HL-60/S4 treated with retinoic acid at 250 ng/mL for 4 days and 3 days (cell line): ENCODE results near the gene CADM2.

Experiments used
- in situ Hi-C: fragments of 300-500 bp; cut with MboI; formaldehyde crosslinking; loops from 2 replicates; pipeline ENCODE4 v1.7.0; 2022; ENCODE audit warnings: low sequenced_read_pairs

Gene CADM2

DNA sequence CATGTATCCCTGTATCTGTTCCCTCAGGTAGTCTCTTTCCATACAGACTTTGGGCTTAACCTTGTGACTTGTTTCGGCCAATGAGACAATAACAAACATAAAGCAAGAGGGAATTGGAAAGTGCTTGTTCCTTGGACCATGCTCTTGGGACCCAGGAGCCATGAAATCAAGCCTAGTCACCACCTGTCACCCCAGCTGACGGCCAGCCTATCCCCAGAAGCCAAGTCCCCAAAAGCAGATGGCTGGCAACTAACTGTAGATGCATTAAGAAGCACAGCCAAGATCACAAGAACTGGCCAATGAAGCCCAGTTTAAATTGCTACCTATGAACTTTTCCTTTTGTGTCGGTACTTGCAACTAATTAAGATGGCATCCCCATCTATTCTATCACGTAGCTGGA is 822.0 kb downstream of the CADM2 start:
- in situ Hi-C loops = no loop called here

DNA sequence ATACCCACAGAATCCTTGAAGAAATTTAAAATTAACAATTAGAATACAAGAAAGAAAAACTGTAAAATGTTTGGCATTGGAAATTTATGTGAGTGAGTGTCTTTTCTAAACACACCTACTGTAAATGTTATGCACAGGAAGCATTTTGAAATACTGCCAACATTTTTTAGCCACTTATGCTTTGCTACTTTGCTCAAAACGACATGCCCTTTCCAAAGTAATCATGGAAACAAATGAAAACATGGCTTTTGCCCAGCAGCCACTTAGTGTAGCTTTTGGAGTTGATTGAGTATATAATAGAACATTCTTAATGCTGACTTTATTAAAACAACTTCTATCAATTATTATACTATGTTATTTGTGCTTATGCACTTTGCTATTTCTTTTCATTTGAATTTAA is 823.0 kb downstream of the CADM2 start:
- in situ Hi-C loops = no loop called here

DNA sequence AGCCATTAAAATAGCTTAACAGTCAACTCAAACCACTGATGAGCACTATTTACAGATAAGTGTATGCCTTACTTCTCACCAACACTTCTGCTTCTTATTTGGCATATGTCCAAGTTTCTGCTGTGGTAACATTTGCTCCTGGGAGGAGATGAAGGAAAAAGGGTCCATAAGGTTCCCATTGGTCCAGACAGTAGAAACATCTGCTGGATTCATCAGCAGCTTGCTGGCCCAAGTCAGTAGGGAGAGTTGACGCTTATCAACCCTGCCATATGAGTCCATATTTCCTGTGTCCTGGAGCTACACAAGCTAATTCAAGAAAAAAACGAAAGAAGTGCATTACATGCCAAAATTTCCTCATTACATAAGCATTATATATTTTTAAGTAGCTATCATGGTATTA is 824.5 kb downstream of the CADM2 start:
- in situ Hi-C loops = no loop called here

DNA sequence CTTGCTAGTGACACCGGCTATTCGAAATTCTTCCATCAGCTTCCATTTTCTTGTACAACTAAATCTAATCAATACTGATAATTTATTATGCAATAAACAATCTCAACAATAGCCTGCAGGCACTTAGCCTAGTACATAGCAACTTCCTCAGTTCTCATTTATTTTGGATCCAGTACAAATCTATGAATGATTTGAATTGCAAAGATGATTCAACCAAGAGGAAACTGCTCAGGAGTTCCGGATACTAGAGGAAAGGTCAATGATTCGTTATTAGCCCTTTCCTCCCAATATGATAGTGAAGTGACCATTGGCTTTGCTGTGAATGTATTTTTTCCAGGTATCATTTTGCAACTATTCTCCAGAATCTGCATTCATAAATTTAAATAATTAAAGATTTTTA is 827.0 kb downstream of the CADM2 start:
- in situ Hi-C loops = no loop called here

DNA sequence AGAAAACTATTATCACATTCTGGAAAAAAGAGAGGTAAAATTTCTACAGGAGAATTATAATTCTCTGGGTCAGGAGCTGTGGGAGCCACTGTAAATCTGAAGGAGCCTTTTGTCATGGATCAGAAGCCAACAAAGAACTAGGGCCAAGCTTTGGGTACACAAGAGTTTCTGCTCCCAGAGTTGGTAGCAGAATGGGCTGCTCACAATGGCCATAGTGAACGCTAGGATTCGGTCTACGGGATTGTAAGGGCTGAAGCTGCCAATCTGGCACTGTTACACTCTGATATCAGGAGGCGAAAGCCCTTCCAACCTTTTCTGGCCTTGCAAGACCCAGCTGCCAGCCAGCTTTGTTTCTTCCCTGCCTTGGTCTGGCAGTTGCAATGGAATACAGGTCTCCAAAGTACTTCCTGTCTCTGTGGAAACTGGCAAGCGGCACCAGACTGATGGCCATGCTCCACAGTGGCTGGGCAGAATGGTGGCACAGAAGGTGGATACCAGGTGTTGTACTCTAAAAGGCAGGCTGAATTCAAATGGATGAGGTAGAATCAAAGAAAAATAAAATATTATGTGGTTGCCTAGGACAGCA is 831.7 kb downstream of the CADM2 start:
- in situ Hi-C loops = no loop called here

DNA sequence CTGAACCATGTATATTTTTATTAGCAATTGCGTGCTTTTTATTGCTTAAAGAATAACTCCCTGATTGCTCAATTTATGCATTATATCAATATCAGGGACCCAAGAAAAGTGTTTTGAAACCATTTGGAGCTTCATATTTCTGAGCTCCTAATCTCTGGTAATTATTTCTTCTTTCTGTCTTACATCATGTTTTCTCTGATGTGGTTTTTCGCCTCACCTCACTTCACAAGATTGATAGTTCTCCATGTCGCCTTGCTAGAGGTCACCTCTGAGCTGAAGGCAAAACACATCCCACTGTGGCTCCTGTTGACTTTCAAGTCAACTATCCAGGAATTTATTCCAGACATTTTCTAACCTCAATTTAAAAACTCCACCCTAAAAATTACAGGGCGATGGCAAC is 837.4 kb downstream of the CADM2 start:
- in situ Hi-C loops = no loop called here

DNA sequence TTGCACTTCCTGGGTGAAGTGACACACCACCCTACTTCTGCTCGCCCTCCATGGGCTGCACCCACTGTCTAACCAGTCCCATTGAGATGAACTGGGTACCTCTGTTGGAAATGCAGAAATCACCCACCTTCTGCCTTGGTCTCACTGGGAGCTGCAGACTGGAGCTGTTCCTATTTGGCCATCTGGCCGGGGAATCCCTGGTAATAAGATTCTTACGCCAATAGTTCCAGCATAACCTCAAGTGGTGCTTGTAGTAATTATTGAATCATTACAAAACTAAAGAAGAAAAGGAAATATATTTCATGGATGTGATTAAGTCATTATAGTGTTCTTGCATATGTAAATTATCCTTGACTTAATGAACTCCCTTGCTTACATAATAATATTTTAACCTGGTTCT is 841.9 kb downstream of the CADM2 start:
- in situ Hi-C loops = no loop called here

DNA sequence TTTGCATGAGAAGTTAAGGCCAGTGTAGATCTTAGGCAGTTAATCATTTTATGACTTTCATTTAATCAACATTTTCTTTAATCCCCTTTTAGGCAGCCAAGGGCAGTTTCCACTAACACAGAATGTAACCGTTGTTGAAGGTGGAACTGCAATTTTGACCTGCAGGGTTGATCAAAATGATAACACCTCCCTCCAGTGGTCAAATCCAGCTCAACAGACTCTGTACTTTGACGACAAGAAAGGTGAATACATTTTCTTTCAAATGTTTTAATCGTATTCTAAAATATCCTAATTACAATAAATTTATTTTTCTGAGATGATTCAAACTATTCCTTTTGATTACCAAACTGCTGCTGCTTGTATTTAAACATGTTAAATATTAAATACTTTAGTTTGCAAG is 843.2 kb downstream of the CADM2 start:
- in situ Hi-C loops = no loop called here

DNA sequence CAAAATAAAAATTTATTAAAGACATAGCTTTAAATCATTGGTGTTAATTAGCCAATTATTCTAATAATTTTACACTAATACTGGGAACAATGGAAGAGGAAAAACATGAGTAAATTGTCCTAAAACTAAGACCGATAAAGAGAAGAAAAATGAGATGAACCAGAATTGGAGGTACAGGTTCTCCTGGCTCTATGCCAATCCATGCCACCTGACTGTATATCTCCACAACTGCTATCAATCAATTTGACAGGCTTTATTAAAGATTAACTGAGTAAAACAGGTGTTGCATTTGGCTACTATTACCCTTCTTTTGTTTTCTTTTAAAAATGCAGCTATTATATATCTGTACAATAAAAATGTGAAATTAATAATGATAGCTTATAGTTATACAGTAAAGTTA is 850.0 kb downstream of the CADM2 start:
- in situ Hi-C loops = no loop called here

DNA sequence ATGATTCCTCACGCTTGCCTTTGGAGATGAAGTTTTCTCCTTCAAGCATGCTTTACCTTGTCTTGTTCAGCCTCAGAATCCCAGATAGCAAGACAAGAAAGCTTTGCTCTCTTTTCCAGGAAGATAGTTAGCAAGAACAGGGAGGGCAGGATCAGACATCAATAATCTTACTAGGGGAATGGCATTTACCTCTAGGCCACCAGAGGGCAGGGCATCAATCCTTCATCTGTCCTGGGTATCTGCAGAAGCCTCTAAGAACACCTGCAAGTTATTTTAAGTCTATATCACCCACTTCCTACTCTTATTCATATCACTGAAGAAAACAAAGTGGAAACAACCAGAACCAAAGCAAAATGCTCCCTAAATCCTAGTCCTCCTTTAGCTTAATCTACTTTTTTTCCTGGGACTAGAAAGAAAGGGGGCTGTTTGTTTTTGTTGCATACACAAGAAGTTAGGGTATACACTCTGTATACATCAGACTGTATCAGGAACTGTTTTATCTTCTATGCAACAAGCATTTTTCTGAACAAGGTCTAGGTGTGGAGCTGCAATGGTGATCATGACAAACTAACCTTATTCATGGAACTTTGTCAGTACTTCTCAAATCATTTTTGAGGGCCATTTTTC is 862.5 kb downstream of the CADM2 start:
- in situ Hi-C loops = no loop called here

DNA sequence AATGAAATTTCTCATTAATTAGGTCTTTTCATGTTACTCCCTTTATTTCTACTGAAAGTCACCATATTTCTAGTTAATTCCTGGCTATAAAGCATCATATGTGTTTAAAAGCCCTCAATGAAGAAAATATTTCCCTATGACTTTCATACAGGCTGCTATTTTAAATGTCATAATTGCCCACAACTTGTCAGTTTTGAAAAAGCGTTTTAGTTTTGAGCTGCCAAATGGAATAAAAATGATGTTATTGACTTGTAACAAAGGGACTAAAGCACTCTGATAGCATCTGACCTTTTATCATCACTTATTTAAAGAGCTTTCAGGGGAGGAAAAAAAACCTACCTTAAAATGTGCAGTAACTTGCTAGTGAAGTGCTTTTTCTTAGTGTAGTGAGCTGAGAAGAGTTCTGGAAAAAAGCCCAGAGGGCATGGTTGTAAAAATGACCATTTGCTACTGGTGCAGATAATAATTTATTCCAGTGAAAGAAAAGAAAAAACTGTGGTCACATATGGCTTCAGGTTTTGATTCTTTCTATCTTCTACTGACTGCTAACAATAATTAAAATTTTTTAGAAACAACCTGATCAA is 877.2 kb downstream of the CADM2 start:
- in situ Hi-C loops = no loop called here

DNA sequence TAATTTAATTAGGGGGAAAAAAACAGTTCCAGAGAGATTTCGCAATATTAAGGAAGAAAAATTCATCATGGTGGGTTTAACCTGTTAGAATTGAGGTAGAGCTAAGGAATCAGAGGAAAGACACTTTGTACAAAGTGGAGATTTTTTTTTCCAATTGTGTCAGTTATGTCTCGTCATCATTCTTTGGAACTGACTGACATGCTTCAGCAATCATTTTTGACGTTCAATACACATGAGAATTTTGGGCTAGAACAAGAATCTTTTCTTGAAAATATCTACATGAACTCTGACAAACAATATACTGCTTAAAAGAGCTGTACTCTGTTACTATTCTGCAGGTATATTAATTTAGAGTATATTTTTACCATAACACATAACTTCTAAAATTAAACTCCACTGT is 878.6 kb downstream of the CADM2 start:
- in situ Hi-C loops = no loop called here

DNA sequence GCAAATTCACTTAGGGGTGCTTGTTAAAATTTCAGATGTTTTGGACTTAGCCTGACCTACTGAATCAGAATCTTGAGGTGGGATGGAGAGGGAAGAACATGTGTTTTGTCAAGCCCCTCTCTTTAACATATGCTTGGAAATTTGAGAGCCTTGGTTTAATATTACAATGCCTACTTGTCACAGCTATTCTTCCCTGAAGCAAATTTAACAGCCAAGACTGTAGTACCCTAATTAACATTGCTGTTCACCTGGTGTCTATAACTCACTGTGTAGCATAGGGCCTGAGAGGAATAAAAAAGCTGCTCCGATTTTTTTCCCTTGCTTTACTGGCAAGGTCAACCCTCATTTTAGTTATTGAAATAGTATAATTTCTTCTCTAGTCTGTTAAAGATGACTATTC is 880.1 kb downstream of the CADM2 start:
- in situ Hi-C loops = no loop called here

DNA sequence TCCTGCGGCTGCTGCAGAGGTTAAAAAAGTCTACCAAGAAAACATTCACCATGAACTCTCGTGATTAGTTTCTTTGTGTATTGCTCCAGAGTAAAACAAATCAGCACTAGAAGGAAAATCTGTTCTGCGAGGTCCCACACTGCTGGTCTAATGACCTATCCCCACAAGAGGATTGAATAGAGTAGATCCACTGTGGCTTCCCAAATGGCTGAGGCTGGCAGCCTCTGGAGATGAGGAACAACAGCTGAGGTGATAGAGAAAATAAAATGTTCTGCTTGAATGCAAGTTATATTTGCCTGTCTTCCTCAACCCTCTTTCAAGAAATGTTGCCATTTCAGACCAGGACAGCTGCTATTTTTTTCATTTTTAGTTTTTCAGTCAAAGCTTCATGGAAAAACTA is 883.3 kb downstream of the CADM2 start:
- in situ Hi-C loops = no loop called here

DNA sequence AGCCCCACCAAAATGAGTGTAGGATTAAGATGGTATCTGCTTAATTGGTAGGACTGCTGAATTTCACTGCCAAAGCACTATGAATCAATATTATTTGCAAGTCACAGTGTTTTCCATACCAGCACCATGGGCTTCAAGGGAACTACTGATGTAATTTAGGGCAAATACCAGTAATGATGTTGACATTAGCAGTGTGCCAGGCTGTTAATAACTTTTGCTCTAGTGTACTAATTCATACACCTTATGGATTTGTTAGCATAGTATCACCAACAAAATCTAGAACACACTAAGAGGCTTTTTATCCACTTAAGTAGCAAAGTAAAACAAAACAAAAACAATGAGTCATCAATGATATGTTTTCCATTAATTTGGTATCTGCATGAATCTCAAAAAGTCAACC is 888.2 kb downstream of the CADM2 start:
- in situ Hi-C loops = no loop called here

DNA sequence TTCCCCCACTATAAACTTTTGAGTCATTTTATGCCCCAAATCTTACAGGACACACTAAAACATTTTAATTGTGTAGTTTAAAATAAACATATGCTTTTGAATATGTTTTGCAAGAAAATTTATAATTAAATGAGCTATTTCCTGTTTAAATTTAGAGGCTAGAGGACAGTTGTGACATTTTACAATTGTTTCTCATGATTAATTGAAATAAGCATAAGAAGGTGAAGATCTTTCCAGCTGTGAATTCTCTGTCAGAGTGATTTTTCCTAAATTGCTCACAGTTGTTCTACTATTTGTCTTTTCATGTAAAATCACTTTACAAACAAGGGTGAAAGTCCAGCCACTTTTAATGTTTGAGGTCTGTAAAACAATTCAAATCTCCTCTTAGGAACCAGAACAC is 892.3 kb downstream of the CADM2 start:
- in situ Hi-C loops = no loop called here

DNA sequence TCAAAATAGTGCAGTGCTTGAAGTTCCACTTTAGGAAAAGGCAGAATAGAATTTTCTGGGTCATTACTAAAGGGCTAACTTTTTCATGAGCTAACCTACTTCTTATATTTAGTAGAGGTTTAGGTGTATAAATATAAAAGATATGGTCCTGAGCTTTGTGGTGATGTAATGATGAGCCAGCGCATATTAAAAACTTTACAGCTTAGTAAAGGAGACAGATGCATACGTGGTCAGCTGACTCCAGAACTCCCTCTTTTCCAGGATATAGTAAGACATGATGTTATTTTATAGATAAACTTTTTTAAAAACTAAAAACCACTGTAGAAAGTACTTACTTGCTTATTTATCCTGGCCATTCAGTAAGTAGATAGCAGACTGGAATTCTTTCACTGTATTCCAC is 895.0 kb downstream of the CADM2 start:
- in situ Hi-C loops = no loop called here

DNA sequence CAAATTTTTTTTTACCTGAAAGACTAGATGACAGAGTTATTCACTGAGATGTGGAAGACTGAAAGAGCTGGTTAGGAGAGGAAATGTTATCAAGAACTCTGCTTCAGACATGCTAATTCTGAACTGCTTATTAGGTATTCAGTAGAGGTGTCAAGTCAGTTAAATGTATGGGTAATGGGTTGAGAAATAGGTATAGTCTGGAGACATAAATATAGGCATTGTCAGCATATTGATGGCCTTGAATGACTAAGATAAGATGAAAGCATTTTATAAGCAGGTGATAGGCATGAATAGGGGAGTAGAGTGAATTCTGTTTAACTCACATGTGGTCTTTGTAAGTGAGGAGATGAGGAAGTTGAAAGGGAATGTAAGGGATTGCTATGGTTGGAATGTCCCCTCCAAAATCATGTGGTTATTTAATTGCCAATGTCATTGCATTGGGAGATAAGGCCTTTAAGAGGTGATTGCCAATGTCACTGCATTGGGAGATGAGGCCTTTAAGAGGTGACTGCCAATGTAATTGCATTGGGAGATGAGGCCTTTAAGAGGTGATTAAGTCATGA is 904.2 kb downstream of the CADM2 start:
- in situ Hi-C loops = no loop called here

DNA sequence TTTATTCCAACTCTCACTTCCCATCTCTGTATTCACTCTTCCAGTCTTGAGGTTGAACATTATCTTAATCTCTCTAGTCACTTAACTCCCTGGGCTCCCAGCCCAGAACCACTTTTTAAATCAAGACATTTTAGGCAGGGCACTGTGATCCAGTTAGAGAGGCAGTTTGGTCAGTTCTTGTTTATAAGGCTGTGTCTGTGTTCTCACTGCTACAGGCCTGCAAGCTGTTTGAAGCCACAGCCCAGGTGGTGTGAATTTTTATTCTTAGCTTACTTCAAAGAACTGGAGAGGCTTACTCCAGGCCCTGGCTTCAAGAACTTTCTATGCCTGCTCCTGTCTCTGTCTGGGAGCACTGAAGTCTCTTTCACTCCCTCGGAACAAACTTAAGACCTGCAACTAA is 906.1 kb downstream of the CADM2 start:
- in situ Hi-C loops = no loop called here

DNA sequence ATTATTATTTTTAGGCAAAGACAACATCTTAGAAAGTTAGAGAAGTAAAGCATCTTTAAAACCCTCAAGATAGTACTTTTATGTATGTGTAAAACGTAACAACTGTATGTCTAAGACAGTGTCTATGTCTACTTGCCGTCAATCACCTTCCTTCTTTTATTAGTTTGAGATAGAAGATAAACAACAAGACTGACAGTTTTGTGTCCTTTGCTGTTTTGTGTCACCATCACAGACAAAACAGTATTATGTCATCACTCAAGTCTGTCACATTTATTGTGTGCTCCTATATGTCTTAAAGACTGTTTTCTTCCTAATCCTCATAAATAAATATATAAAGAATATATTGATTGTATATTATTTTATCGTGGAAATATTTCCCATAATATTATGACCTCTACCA is 908.3 kb downstream of the CADM2 start:
- in situ Hi-C loops = no loop called here

DNA sequence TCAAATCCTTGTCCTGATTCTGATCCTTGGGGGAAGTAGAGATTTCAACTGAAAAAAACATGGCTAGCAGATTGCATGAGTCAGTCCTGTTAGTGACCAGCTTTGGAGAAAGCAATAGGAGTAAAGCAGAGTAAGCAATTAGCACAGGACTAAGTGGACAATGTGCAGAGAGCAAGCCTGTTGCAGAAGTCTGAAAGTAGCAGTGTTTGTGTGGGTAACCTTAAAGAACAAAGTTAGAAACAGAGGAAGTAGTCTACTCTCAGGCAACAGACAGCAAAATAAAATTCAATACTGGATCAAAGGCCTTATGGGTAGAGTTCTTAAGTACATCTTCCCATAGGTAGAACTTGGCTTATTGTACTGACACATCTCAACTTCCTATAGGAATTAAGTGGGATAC is 916.8 kb downstream of the CADM2 start:
- in situ Hi-C loops = no loop called here

DNA sequence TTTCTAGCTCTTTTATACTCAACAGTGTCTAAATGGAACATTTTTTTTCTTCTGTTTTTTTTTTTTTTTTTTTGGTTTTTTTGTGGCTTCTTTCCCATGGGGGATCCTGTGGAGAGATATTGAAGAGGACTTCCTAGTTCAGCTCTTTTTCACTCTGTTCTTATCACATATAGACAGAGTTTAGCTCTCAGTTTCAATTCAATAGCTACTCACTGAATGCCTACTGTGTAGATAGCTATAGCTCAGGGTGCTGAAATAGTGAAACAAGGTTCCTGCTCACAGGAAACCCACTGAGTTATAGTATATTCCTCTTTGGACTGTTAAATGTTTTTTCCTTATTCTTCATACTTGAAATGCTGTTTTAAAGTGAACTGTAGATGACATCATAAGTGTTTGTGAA is 918.8 kb downstream of the CADM2 start:
- in situ Hi-C loops = no loop called here
